Measurements from ENCODE around the gene GOLGA6L2.
"Not testable (repeated sequence)": the region's sequence is repeated elsewhere in the genome, so short reads cannot be mapped to it uniquely, and the experiment has no call there.

GOLGA6L2 gene

GRCh38 chr15:23447107-23447500 is at the start of gene GOLGA6L2:
Gene GOLGA6L2, minus strand, starts transcription at chr15:23447243. Its CDS starts 62 bp downstream, at chr15:23447181.
- DNase-seq = no peak

GRCh38 chr15:23484870-23485269 is 37.8 kb upstream of the GOLGA6L2 start:
- no peak for DNase-seq

- DNase-seq = no peak
These were observed 36.8 kb upstream of the GOLGA6L2 start for GRCh38 chr15:23483821-23484299.

DNA sequence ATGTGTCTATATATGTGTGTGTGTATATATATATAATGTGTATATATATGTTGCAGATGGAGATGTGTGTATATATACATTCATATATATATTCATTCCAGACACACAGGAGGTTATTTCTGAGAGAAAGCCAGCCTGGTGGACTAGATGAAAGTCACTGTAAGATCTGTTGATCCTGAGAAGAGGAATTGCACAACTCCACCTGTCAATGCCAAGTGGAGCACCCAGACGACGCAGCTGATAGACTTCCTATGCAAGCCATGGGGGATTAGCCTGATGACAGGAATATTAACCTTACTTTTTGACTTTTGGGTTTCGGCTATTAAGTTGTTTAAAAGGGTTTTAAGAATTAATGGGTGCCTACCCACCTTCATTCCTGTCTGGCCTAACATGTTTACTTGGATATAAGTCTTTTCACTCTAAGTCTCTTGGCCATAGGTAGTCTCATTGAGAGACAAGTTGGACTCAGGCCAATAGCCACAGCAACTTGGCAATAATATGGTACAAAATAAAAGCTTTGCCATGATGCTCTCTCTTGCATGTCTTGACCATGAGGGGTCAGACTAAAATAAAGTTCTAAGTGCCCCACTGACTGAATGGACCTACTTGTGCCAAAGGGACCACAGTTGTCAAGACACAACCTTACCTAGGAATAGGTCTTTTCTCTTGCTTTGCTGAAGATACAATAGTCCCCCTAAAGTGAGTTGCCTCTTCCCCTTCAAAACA is 35.9 kb upstream of the GOLGA6L2 start:
- no peak for DNase-seq

- DNase-seq = no peak
These were observed 35.2 kb upstream of the GOLGA6L2 start for GRCh38 chr15:23482228-23482627.

DNA sequence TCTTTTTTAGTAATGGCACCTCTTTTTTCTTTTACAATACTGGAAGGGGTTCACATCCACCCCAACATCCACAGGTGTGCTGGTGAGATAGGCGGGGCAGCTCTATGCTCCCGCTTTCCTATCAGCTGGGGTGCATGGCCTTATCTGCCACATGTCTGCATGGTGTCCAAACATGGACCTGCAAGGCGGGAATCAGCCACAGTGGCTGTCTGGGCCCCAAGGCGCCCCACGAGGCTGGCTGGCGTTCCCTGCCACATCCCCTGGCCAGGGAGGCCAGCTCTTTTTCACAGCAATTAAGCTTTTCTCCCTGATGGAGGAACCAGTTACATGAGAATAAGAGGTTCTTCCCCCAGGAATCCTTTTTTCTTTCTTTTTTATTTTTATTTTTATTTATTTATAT is 30.9 kb upstream of the GOLGA6L2 start:
- no peak for DNase-seq

DNA sequence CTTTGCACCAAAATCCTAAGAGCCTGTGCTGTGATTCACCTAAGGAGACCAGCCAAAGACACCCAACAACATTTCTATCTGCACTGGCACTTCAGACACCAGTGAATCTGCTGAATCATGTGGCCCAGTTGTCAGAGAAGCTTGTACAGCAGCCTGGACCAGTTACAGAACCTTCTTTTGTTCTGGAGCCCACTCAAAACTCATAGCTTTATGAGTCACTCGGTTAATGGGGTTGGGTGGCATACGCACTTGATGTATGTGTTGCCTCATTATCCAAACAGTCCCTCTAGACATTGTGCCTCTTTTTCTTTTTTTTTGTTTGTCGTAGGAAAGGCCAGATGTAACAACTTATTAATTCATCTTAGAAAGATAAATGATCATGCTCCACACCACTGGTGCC is 25.6 kb upstream of the GOLGA6L2 start:
- no peak for DNase-seq

- no peak for DNase-seq
These were observed 25.0 kb upstream of the GOLGA6L2 start for GRCh38 chr15:23472033-23472432.

DNA sequence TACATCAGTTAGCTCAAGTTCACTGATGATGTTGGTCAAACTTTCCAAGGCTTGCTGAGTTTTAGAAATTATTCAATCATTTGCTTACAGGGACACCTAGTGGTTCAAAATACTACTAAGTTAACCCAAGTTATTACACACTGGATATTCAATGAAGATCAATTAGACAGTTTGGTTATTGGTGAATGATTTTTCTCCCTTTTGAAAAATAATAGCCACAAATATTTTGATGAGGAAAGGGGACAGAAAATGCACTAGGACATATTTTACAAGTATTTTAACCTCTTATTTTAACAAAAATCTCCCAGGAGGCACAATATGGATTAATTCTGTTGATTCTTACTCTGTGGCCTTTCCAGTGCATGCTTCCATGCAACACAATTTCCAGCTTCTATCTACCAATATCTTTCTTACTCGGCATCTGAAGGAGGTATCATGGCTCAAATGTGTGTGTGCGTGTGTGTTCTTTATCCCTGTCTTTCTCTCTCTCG is 20.1 kb upstream of the GOLGA6L2 start:
- no peak for DNase-seq

DNA sequence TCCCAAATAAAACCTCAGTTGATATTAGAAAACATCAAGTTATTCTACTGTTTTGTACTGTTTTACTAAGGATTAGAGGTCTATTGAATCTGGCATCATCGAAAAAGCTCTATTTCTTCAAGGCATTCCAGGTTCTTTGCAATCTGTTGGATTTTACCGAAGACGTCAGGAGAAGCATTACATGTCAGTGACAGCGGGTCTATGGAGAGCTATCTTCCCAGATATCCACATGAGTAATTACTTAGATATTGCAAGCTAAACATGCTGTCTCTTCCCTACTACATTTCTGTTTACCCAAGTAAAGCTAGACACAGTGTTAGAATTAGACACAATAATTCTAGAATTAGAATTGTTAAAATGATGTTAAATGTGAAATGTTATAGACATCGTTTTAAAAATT is 10.8 kb upstream of the GOLGA6L2 start:
- DNase-seq = no peak

DNA sequence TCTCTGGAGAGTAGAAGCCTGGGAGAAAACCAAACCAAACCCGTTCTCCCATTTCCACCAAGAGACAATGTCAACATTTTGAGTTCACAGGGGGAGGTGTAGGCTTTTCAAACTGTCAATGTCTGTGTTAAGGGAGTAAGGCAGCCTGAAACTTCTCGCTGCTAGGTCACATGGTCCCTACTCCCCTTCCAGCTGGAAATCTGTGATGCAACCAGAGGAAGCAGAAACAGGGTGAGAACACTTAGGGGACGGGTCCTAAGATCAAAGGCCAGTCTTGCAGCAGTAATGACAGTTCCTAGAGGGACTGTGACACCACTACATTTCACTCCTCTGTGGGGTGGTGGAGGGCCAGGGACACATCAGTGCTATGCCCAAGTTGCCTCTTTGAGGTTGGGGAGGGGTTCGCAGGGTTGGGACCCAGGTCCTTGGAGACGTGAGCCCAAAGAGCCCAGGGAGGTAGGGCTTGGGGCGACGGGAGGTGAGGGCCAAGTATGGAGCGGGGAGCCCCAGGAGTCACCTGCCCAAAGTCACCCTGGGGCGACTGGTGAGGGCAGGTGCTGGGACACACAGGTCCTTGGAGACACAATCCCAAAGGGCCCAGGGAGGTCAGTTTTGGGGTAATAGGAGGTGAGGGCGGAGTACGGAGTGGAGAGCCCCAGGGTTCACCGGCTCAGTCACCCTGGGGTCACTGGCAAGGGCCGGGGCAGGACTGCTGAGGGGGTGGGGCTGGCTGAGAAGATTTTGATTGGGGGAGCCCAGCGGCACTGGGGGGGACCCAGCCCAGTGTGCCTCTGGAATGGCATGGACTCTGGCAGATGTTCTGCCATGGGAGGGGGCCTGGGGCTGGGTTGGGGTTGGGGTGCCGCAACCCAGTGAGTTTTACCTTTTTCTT is 582 bp downstream of the GOLGA6L2 start:
- DNase-seq = no peak

DNA sequence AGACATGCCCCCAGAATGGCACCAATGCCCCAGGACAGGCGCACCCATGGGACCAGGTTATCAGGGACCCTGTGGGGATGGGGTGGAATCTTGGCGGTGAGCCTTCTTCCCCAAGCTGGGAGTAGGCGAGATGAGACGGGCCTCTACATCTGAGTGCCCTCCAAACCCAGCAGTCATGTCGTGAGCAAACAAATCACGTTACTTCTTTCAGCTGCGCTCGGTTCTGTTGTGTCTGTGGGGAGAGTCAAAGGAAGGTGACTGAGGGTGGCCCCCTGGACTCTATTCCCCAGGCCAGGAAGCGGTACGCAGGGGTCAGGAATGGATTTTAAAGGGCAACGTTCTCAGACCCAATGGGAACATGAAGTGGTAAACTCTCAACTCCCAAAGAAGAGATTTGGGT is 2.8 kb downstream of the GOLGA6L2 start:
- DNase-seq = no peak

DNA sequence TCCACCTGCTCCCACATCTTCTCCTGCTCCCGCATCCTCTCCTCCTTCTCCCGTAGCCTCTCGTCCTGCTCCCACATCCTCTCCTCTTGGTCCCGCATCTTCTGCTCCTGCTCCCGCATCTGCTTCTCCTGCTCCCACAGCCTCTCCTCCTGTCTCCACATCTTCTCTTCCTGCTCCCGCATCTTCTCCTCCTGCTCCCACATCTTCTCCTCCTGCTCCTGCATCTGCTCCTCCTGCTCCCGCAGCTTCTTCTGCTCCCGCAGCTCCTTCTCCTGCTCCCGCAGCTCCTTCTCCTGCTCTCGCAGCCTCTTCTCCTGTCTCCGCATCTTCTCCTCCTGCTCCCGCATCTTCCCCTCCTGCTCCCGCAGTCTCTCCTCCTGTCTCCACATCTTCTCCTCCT is 5.8 kb downstream of the GOLGA6L2 start:
- DNase-seq = no peak

DNA sequence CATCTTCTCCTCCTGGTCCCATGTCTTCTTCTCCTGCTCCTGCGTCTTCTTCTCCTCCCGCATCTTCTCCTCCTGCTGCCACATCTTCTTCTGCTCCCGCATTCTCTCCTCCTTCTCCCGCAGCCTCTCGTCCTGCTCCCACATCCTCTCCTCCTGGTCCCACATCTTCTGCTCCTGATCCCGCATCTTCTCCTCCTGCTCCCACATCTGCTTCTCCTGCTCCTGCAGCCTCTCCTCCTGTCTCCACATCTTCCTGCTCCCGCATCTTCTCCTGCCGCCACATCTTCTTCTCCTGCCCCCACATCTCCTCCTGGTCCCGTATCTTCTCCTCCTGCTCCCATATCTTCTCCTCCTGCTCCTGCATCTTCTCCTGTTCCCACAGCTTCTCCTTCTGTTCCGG is 6.4 kb downstream of the GOLGA6L2 start:
- no peak for DNase-seq

- no peak for DNase-seq
These were observed 7.5 kb downstream of the GOLGA6L2 start for GRCh38 chr15:23439513-23439912.

DNA sequence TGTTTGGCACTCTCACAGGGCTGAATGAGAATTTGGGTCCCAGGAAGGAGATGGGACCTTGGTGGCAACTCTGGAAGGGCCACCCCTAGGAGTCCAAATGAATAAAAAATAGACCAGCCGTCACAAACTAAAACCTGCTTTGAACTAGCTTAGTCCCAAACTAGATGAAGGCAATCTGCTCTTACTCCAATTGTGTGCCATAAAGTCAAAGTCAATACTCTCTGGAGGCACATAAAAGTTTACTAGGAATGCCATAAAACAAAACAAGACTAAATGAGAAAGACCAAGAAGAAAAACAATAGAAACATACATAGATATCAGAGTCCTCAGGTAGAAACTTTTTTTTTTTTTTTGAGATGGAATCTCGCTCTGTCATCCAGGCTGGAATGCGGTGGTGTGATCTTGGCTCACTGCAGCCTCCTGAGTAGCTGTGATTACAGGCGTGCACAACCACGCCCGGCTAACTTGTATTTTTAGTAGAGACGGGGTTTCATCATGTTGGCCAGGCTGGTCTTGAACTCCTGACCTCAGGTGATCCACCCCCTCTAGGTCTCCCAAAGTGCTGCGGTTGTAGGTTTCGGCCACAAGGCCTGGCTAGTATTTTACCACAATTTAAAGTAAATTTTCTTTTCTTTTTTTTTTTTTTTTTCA is 8.1 kb downstream of the GOLGA6L2 start:
- no peak for DNase-seq

GRCh38 chr15:23437673-23438072 is 9.4 kb downstream of the GOLGA6L2 start:
- no peak for DNase-seq

GRCh38 chr15:23437146-23437545 is 9.9 kb downstream of the GOLGA6L2 start:
- DNase-seq = no peak

DNA sequence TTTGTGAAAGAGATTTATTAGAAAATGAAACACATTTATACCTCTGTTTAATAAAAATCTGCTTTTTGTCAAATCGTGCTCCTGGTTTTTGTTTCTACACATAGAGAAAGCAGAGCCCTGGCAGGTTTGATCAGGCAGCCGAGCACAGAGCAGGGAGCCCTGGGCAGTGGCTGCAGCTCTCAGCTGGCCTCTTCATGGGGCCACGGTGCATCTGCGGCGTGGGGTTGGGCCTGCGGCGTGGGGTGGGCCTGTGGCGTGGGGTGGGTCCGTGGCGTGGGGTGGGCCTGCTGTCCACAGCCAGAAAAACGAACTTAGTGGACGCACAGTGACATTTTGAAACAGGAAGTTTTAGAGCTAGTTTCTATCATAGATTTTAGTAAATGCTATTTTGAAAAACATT is 10.6 kb downstream of the GOLGA6L2 start:
- no peak for DNase-seq

GRCh38 chr15:23434699-23435098 is 12.3 kb downstream of the GOLGA6L2 start:
- not testable (repeated sequence) for DNase-seq

DNA sequence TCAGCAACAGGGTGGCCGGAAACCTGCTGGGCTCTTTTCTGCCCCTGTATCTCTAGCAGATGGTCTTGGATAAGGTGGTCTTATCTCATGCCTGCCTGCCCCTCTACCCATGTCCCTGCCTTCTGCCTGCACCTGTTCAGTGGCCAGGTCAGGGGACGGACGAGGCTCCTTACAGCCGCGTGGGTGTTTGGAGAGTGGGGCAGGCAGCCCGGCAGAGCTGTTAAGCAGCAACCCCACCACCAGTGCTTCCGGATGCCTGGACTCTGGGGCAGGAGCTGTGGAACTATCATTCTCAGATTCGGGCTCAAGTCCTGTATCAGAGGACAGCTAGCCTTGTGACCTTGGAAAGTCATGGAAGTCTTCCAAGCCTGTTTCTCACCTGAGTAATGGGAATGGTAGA is 21.7 kb downstream of the GOLGA6L2 start:
- not testable (repeated sequence) for DNase-seq

GRCh38 chr15:23424111-23424904 is 22.7 kb downstream of the GOLGA6L2 start:
- no peak for DNase-seq

Data from HCEC 1CT (cell line).